ENCODE results near the gene METTL8.
"Not testable (repeated sequence)": the region's sequence is repeated elsewhere in the genome, so short reads cannot be mapped to it uniquely, and the experiment has no call there.

Gene METTL8

DNA sequence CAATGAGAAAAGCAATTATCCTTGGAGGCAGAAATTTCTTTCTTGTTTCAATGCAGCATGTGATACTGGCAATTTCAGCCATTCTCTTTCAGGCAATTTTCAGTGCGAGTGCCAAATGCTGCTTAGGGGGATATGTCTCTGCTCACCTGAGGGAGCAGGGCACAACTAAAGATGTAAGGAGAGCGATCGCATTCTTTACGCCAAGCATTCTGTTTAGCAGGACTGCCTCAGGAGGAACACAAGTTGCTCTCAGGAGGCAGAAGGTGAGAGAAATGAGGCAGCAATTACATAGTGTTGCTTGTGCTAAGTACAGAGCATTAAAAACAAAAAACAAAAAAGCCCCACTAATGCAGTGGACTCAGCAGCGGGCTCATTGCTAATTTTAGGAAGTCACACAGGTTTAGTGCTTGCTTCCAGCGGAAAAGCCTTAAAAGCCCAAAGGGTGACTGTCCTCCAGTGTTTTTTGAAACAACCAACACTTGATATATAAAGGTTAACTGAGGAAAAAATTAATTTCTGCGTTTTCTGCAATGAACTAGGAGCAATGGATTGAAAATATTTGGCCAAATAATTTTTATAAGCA, 116.9 kb downstream of the METTL8 start:
- no peak overlapping the region for H3K4me2 ChIP-seq (ENCODE audit: low read depth, low read length, poor library complexity, severe bottlenecking)
- H3K9ac ChIP-seq (ENCODE audit: low read depth, low read length, poor library complexity, severe bottlenecking), result no peak overlapping the region
- no peaks in the 10 kb centered on the region for H3K27me3 ChIP-seq (ENCODE audit: insufficient read depth, low read length, poor library complexity, severe bottlenecking)
- no peaks in the 10 kb centered on the region for H3K79me2 ChIP-seq (ENCODE audit: insufficient read depth, low read length)
- no peak overlapping the region for H3K4me3 ChIP-seq (ENCODE audit: low read length, poor library complexity, severe bottlenecking)
- H3K4me1 ChIP-seq (ENCODE audit: insufficient read depth, low read length, poor library complexity, severe bottlenecking), result peaks cover 11% of the 10 kb centered on the region
- H3K9me3 ChIP-seq (ENCODE audit: insufficient read depth, low read depth, low read length), result peaks cover 2% of the 10 kb centered on the region; the same call in 1 of the 2 replicates
- TF ChIP-seq, protein P1, sequence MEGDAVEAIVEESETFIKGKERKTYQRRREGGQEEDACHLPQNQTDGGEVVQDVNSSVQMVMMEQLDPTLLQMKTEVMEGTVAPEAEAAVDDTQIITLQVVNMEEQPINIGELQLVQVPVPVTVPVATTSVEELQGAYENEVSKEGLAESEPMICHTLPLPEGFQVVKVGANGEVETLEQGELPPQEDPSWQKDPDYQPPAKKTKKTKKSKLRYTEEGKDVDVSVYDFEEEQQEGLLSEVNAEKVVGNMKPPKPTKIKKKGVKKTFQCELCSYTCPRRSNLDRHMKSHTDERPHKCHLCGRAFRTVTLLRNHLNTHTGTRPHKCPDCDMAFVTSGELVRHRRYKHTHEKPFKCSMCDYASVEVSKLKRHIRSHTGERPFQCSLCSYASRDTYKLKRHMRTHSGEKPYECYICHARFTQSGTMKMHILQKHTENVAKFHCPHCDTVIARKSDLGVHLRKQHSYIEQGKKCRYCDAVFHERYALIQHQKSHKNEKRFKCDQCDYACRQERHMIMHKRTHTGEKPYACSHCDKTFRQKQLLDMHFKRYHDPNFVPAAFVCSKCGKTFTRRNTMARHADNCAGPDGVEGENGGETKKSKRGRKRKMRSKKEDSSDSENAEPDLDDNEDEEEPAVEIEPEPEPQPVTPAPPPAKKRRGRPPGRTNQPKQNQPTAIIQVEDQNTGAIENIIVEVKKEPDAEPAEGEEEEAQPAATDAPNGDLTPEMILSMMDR (conservative IDR thresholded peaks at IDR 0.05; ENCODE audit: low read length), result no peak
- no peak for TF ChIP-seq EZH2phosphoT487 (IDR thresholded peaks at IDR 0.05; ENCODE audit: borderline replicate concordance)
- no peaks in the 10 kb centered on the region for H3F3A ChIP-seq (ENCODE audit: low read depth)
- no peaks in the 10 kb centered on the region for H4K20me1 ChIP-seq (ENCODE audit: insufficient read depth, low read length, poor library complexity, severe bottlenecking)
- no peaks in the 10 kb centered on the region for H3K36me3 ChIP-seq (ENCODE audit: insufficient read depth, low read length)
- H2AFZ ChIP-seq (ENCODE audit: low read length), result no peak overlapping the region
- H3K9me2 ChIP-seq (replicated peaks; ENCODE audit: low read depth, low read length), result no peaks in the 10 kb centered on the region

DNA sequence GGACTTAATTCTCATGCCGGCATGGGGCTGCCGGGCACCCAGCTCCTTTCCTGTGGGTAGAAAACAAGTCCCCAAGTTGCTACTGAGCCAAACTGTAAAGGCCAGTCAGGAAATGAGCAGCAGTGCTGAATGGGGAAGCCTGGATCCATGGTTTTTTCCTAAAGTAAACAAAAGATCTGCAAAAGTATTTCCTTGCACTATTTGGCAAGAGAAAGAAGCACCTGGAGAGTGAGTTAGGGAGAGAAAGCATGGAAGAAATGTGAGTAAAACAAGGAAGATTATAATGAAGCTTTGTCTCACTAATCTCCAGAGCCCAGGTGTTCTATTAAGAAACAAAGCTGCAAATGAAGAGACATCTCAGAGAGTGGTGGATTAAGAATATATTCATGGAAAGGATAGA, 117.6 kb downstream of the METTL8 start:
- Histone ChIP-seq H3K4me3 (ENCODE audit: low read length, poor library complexity, severe bottlenecking) (no peak overlapping the region), H3K36me3 (ENCODE audit: insufficient read depth, low read length) (no peaks in the 10 kb centered on the region), H3K4me2 (ENCODE audit: low read depth, low read length, poor library complexity, severe bottlenecking) (no peak overlapping the region), H3K27me3 (ENCODE audit: insufficient read depth, low read length, poor library complexity, severe bottlenecking) (no peaks in the 10 kb centered on the region), H3K9me3 (ENCODE audit: insufficient read depth, low read depth, low read length) (peaks cover 3% of the 10 kb centered on the region; the same call in 1 of the 2 replicates), H3K79me2 (ENCODE audit: insufficient read depth, low read length) (no peaks in the 10 kb centered on the region), H3K4me1 (ENCODE audit: insufficient read depth, low read length, poor library complexity, severe bottlenecking) (peaks cover 11% of the 10 kb centered on the region), H3K9ac (ENCODE audit: low read depth, low read length, poor library complexity, severe bottlenecking) (no peak overlapping the region), H3F3A (ENCODE audit: low read depth) (no peaks in the 10 kb centered on the region), H2AFZ (ENCODE audit: low read length) (no peak overlapping the region), H4K20me1 (ENCODE audit: insufficient read depth, low read length, poor library complexity, severe bottlenecking) (no peaks in the 10 kb centered on the region), H3K9me2 (replicated peaks; ENCODE audit: low read depth, low read length) (no peaks in the 10 kb centered on the region)
- no peak for TF ChIP-seq EZH2phosphoT487 (IDR thresholded peaks at IDR 0.05; ENCODE audit: borderline replicate concordance)
- TF ChIP-seq, protein P1 (conservative IDR thresholded peaks at IDR 0.05; ENCODE audit: low read length), result no peak

DNA sequence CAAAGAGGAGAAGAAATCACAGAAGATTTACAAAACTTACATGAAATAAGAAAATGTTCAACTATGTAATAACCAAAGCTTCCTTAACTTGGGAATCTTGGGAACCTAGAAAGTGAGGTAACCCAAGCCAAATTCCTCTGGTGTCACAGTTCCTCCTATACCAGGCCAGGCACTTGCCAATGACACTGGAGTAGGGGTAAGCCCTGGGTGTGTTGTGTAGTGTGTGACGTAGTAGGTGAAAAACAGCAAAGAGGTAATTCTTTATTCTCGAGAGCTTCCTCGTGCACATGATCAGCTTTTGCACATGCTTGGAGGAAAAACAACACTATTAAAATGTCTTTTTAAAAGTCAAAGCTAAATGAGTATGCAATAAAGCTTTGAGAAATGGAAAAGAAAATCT, 118.0 kb downstream of the METTL8 start:
- TF ChIP-seq, protein P1 (conservative IDR thresholded peaks at IDR 0.05; ENCODE audit: low read length), result no peak
- no peak for TF ChIP-seq EZH2phosphoT487 (IDR thresholded peaks at IDR 0.05; ENCODE audit: borderline replicate concordance)
- H4K20me1 ChIP-seq (ENCODE audit: insufficient read depth, low read length, poor library complexity, severe bottlenecking), result no peaks in the 10 kb centered on the region
- H2AFZ ChIP-seq (ENCODE audit: low read length), result no peak overlapping the region
- H3K4me2 ChIP-seq (ENCODE audit: low read depth, low read length, poor library complexity, severe bottlenecking), result no peak overlapping the region
- H3K9me2 ChIP-seq (replicated peaks; ENCODE audit: low read depth, low read length), result no peaks in the 10 kb centered on the region
- H3F3A ChIP-seq (ENCODE audit: low read depth), result no peaks in the 10 kb centered on the region
- no peaks in the 10 kb centered on the region for H3K36me3 ChIP-seq (ENCODE audit: insufficient read depth, low read length)
- H3K4me1 ChIP-seq (ENCODE audit: insufficient read depth, low read length, poor library complexity, severe bottlenecking), result peaks cover 11% of the 10 kb centered on the region
- H3K9ac ChIP-seq (ENCODE audit: low read depth, low read length, poor library complexity, severe bottlenecking), result no peak overlapping the region
- H3K27me3 ChIP-seq (ENCODE audit: insufficient read depth, low read length, poor library complexity, severe bottlenecking), result no peaks in the 10 kb centered on the region
- peaks cover 3% of the 10 kb centered on the region; the same call in 1 of the 2 replicates for H3K9me3 ChIP-seq (ENCODE audit: insufficient read depth, low read depth, low read length)
- no peak overlapping the region for H3K4me3 ChIP-seq (ENCODE audit: low read length, poor library complexity, severe bottlenecking)
- no peaks in the 10 kb centered on the region for H3K79me2 ChIP-seq (ENCODE audit: insufficient read depth, low read length)

DNA sequence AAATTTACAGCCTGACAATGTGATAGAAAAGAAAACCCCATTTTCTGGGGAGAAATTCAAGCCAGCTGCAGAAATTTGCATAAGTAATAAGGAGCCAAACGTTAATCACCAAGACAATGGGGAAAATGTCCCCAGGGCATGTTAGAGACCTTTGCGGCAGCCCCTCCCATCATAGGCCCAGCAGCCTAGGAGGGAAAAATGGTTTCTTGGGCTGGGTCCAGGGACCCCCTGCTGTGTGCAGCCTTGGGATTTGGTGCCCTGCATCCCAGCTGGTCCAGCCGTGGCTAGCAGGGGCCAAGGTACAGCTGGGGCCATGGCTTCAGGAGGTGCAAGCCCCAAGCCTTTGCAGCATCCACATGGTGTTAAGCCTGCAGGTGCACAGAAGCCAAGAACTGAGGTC, 121.6 kb downstream of the METTL8 start:
- H3K79me2 ChIP-seq (ENCODE audit: insufficient read depth, low read length); H3K4me2 ChIP-seq (ENCODE audit: low read depth, low read length, poor library complexity, severe bottlenecking); H3K36me3 ChIP-seq (ENCODE audit: insufficient read depth, low read length); H3K9me2 ChIP-seq (replicated peaks; ENCODE audit: low read depth, low read length); H4K20me1 ChIP-seq (ENCODE audit: insufficient read depth, low read length, poor library complexity, severe bottlenecking); H3K4me3 ChIP-seq (ENCODE audit: low read length, poor library complexity, severe bottlenecking); H2AFZ ChIP-seq (ENCODE audit: low read length); H3F3A ChIP-seq (ENCODE audit: low read depth); H3K4me1 ChIP-seq (ENCODE audit: insufficient read depth, low read length, poor library complexity, severe bottlenecking); H3K9ac ChIP-seq (ENCODE audit: low read depth, low read length, poor library complexity, severe bottlenecking); H3K9me3 ChIP-seq (ENCODE audit: insufficient read depth, low read depth, low read length); H3K27me3 ChIP-seq (ENCODE audit: insufficient read depth, low read length, poor library complexity, severe bottlenecking): not testable (repeated sequence)

DNA sequence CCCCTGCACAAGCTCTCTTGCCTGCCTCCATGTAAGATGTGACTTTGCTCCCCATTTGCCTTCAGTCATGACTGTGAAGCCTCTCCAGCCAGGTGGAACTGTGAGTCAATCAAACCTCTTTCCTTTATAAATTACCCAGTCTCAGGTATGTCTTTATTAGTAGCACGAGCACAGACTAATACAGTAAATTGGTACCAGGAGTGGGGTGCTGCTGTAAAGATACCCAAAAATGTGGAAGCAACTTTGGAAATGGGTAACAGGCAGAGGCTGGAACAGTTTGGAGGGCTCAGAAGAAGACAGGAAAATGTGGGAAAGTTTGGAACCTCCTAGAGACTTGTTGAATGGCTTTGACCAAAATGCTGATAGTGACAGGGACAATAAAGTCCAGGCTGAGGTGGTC, 122.2 kb downstream of the METTL8 start:
- H3K9ac ChIP-seq (ENCODE audit: low read depth, low read length, poor library complexity, severe bottlenecking); H3K79me2 ChIP-seq (ENCODE audit: insufficient read depth, low read length); H2AFZ ChIP-seq (ENCODE audit: low read length); H3K9me2 ChIP-seq (replicated peaks; ENCODE audit: low read depth, low read length); H3K4me1 ChIP-seq (ENCODE audit: insufficient read depth, low read length, poor library complexity, severe bottlenecking); H4K20me1 ChIP-seq (ENCODE audit: insufficient read depth, low read length, poor library complexity, severe bottlenecking); H3K4me3 ChIP-seq (ENCODE audit: low read length, poor library complexity, severe bottlenecking); H3K9me3 ChIP-seq (ENCODE audit: insufficient read depth, low read depth, low read length); H3K4me2 ChIP-seq (ENCODE audit: low read depth, low read length, poor library complexity, severe bottlenecking); H3K27me3 ChIP-seq (ENCODE audit: insufficient read depth, low read length, poor library complexity, severe bottlenecking); H3F3A ChIP-seq (ENCODE audit: low read depth); H3K36me3 ChIP-seq (ENCODE audit: insufficient read depth, low read length): not testable (repeated sequence)
